Breast epithelium (tissue), 3 donors: Measurements from ENCODE around the gene PLSCR1.

Experiments used
- CTCF ChIP-seq, 3 donors: fragments of 450-650 bp; IDR thresholded peaks; one replicate each; pipeline ENCODE4 v1.5.1; 2016 to 2017; ENCODE audit warnings: antibody characterized with exemption in 3 of 3, mild to moderate bottlenecking in 3 of 3, moderate library complexity in 3 of 3
- POLR2A ChIP-seq: fragments of 450-650 bp; IDR thresholded peaks from one replicate; pipeline ENCODE4 v1.6.1; 2016; ENCODE audit warnings: antibody characterized with exemption, mild to moderate bottlenecking, moderate library complexity
- POLR2AphosphoS5 ChIP-seq, 3 donors: sonication (generic); formaldehyde crosslinking; IDR thresholded peaks; one replicate each; pipeline ENCODE4 v1.6.1; 2017; ENCODE audit warnings: antibody characterized with exemption in 3 of 3

GRCh38 chr3:146542978-146543377 is 1.4 kb downstream of the PLSCR1 start:
- TF ChIP-seq POLR2A (no peak), CTCF (IDR thresholded peaks at IDR 0.05) (no peak), POLR2AphosphoS5 (IDR thresholded peaks at IDR 0.05) (no peak)
